Measurements from ENCODE around the gene TUBA3E.
"Not testable (repeated sequence)": the region's sequence is repeated elsewhere in the genome, so short reads cannot be mapped to it uniquely, and the experiment has no call there.

- TF ChIP-seq SETDB1 (CRISPR knock-in tag; IDR thresholded peaks at IDR 0.05; ENCODE audit: borderline replicate concordance) = not testable (repeated sequence)
- TF ChIP-seq, protein P1, sequence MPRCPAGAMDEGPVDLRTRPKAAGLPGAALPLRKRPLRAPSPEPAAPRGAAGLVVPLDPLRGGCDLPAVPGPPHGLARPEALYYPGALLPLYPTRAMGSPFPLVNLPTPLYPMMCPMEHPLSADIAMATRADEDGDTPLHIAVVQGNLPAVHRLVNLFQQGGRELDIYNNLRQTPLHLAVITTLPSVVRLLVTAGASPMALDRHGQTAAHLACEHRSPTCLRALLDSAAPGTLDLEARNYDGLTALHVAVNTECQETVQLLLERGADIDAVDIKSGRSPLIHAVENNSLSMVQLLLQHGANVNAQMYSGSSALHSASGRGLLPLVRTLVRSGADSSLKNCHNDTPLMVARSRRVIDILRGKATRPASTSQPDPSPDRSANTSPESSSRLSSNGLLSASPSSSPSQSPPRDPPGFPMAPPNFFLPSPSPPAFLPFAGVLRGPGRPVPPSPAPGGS (CRISPR knock-in tag; IDR thresholded peaks at IDR 0.05) = not testable (repeated sequence)
Measured at GRCh38 chr2:130233066-130233465, 34.8 kb upstream of the TUBA3E start.

All from HepG2 (cell line).